ENCODE results near the gene CDYL2.

The CDYL2 gene

DNA sequence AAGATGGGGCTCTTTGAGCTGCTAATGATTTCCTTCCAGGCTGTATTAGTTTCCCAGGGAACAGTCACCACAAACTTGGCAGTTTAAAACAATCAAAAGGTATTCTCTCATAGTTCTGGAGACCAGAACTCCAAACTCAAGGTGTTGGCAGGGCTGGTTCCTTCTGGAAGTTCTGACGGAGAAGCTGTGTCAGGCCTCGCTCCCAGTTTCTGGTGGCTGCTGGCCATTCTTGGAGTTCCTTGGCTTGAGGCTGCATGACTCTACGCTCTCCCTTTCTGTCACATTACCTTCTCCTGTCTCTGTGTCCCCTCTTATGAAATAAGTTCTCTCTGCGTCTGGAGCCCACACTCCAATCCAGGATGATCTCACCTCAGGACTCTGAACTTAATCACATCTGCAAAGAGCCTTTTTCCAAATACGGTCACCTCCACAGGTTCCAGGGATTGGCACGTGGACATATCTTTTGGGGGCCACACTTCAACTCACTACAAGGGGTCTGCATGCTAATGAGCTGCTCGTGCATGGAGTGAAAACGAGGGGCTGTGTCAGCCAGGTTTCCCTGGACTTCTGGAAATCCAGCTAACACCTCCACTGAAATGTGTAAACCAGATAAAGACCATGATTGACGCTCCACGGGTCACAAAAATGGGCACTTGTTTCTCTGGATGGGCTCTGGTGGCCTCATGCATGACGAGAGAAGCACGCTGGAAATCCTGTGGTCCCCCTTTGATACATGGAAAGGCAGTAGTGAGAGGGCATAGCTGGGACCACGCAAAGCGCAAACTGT lies 185.3 kb downstream of the CDYL2 start:
- no peak for DNase-seq

DNA sequence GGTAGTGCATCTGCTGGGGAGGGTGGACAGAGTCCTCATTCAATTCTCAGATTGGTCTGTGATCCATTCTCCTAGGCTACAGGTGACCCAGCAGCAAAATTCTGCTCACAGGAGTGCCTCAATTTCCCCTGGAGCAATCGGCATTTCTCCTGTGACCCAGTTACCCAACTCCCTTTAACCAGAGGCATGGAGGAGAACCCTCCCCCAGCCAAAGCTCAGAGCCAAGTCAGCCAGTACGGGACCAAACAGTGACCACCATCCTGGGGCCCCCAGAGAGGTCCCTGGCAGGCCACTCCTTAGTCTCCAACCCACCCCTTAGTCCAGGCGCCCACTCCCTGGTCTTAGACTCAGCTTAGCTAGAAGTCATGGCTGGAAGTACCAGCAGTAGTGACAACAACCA lies 188.0 kb downstream of the CDYL2 start:
- DNase-seq = no peak

DNA sequence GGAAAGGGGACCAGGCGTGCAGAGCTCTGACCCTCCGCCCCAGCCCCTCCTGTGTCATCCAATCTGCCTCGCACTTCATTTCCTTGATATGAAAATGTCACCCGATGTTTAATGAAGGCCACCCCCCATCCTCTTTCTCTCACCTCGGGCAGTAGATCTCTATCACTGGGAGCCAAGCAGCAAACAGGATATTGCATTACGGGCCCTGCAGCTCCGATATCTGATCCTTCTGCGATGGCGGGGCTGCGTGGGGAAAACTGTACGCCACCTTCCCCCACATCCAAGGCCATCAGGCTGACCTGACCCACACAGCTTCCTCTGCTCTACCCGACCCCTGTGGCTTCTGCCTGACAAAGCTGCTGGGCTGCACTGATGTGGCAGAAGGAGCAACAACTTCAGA lies 188.7 kb downstream of the CDYL2 start:
- no peak for DNase-seq

DNA sequence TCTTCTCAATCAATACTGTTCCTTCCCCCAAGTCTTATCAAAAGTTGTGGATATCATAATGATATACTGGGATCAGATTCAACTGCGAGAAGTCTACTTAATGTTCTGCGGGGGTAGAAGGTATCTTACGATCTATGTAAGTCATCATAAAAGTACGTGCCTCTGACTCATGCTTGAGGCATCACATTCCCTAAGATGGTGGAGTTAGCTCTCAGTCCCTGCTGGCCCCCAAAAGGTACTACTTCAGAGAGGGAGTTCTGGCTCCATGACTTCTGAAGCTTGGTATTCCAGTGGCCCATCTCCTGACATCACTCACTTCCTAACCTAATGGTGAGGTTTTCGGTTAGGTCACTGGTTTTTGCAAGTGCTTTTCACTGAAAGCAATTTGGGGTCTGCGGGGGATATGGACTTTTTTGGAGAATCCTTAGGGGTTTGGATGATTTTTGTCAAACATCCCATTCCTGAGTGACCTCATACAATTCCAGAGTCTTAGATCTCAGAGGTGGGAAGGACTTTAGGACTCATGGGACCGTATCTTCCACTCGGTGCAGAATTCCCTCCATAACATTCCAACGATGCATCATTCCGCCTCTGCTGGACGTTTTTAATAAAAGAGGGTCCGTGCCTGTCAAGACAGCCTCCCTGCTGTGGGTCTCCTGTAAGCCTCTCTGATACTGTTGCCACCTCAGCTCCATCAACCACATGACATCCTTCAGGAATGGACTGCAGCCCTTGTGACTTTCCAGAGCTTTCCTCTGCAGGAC lies 189.3 kb downstream of the CDYL2 start:
- DNase-seq = no peak

DNA sequence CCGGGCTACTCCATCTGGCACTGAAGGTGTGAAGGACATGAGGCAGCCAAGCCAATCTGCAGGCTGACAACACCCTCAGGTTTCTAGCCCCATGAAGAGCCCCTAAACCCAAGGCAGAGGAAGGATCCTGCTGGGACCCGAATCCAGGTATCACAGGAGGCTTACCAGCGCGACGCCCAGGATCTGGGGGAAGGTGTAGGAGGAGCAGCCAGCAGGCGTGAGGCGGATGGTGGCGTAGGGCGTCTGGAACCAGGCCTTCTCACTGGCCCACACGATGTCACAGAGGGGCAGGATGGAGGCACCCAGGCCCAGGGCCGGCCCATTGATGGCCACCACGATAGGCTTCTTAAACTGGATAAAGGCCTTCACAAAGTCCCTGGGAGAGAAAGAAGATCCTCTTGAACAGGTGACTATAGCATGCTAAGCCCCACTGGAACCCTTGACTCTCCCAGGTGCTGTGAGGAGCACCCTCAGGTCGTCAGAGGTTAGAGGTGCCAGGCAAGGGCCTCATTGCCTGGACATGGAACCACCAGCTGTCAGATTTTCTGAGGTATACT lies 191.9 kb downstream of the CDYL2 start:
- no peak for DNase-seq

DNA sequence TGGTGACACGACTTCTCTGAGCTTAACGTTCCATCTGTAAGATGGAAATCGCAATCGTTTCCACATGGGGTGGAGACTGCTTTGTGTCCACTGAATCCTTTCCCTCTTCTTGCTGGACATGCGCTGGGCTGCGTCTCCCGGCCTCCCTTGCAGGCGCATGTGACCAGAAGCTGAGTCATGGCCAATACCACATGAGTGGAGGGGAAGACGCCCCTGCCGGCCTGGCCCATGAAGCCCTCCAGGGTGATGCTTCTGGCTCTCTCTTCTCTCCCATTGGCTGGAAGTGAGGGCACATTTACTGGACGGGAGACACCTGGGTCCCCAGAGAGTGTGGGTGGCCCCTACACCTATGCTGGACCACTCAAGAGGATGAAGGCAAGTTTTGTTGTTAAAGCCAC lies 192.5 kb downstream of the CDYL2 start:
- DNase-seq = no peak

GRCh38 chr16:80611171-80611929 lies 193.0 kb downstream of the CDYL2 start:
- DNase-seq = no peak

GRCh38 chr16:80610481-80611156 lies 193.8 kb downstream of the CDYL2 start:
- no peak for DNase-seq

DNA sequence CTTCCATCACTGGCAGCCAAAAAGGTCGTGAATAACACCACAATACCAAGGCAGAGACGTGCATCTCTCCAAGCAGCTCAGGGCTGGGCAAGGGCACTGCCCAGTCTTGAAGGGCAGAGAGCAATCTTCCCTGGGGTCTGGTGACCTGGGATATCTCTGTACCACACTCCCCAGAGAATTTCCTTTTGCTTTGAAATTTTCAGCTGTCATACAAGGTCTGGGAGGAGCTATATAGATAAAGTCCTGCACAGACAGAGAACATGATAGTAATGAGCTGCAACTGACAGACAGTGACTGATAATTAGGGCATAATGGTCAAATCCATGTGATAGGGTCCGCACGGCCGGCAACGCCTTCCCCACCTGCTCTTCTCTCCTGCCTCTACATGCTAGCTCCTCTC lies 195.5 kb downstream of the CDYL2 start:
- no peak for DNase-seq

DNA sequence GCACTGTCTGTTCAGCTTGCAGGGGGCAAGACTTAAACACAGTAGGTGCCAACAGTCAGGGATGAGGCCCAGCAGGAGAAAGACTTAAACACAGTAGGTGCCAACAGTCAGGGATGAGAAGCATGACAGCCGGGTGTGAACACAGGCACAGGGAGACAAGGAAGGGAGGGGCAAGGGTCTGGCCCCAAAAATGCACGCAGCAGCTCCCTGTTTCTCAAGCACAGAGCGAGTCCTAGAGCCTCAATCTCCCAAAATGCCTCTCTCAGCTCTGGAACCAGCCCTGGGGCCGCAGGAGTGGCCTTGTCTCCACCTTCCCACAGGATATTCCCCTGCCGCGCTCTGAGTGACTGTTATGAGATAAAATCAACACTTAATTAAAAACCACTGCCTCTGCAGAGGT lies 197.2 kb downstream of the CDYL2 start:
- no peak for DNase-seq

DNA sequence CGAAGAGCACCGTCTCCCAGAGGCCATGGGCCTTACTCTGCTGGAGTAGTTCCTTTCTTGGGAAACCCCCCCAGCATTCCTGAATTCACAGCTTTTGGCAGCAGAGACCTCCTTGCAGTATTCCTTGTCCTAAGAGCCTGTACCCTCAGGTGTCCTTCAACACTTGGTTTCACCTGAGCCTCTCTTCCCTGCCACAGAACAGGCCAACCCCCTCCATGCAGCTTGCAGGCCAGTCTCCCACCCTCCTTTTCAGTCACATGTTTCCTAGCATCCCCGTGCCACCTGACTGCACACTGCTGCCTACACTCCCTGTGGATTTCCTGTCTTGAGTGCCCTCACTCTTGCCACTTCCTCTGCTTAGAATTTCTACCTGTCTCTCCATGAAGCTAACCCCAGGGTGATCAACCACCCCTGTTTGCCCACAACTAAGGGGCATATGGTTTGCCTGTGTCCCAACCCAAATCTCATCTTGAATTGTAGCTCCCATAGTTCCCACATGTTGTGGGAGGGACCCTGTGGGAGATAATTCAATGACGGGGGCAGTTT lies 198.1 kb downstream of the CDYL2 start:
- no peak for DNase-seq

- DNase-seq = no peak
Observed at GRCh38 chr16:80604600-80605355, 199.6 kb downstream of the CDYL2 start.

DNA sequence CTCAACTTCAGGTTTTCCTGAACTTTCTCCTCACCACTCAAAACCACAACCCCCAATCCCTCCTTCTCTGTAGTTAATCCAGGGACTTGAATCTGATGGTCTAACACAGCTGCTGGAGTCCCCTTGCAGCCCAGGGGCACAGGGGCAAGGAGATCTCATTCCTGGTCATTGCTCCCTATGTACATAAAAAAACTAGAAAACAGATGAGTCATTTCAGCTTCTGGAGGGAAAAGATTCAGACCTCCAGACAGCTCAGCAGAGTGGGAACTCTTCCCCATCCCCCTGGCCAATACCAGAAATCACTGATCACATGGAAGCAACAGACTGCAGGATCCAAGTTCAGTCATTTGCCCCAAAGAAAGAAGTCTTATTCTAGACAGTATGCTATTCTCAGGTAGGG lies 201.5 kb downstream of the CDYL2 start:
- DNase-seq = no peak

DNA sequence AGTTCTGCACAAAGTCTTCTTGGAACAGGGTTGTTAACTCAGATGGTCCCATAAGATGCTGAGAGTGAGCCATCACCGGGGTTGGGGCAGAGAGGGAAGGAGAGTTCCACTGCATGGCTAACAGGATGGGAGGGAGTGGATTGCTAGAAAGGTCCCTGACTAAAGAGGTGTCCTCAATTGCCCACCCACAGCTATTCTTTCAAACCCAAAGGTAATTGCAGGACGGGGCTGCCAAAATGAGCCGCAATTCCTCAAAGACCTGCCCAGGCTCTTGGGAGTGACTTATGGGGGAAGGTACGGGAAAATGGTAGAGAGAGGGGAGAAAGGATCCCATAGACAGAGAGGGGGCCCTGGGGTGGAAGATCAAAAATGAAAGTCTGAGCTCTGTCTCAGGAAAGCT lies 203.2 kb downstream of the CDYL2 start:
- no peak for DNase-seq

DNA sequence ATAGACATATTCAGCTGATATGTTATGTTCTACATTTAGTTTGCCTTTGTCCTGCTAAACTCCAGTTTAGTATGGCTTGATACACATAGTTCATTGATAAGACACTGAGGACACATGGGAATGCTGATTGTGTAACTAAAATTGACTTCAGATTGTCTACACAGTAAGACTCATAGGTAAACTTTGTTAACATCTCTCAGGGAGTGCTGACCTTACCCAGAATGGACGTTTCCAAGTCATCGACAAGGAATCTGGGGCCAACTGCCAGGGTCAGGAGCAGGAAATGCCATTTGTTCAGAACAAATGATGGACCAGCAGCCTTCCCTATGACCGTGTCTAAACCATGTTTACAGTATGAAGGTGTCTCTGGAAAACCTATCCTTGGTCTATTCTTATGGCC lies 204.9 kb downstream of the CDYL2 start:
- no peak for DNase-seq

GRCh38 chr16:80596507-80597207 lies 207.7 kb downstream of the CDYL2 start:
- DNase-seq = no peak

GRCh38 chr16:80594756-80595155 lies 209.6 kb downstream of the CDYL2 start:
- DNase-seq = no peak

- DNase-seq = no peak
Observed at GRCh38 chr16:80592273-80592672, 212.1 kb downstream of the CDYL2 start.

GRCh38 chr16:80591071-80591915 lies 213.1 kb downstream of the CDYL2 start:
- DNase-seq = no peak

GRCh38 chr16:80587071-80587470 lies 217.3 kb downstream of the CDYL2 start:
- DNase-seq = no peak
